ENCODE measurements around the gene ACAP2. TPM values are rescaled to one million over a fixed set of nuclear protein-coding genes. Genes with fewer than 3 reads are reported as not detected.
"Not testable (repeated sequence)": the region's sequence is repeated elsewhere in the genome, so short reads cannot be mapped to it uniquely, and the experiment has no call there.

The ACAP2 gene
- total RNA-seq, 1 donor from 2014 or later, result 49.7 TPM

GRCh38 chr3:195407531-195408409 is 35.0 kb downstream of the ACAP2 start:
- H3K4me3 Mint-ChIP-seq, result no peak overlapping the region
- no peak for TF ChIP-seq CTCF (IDR thresholded peaks at IDR 0.05; ENCODE audit: unreplicated experiment)
- no peaks in the 10 kb centered on the region for H3K4me1 Mint-ChIP-seq
- no peaks in the 10 kb centered on the region for H3K27me3 Mint-ChIP-seq (ENCODE audit: low read depth)
- no peak overlapping the region for H3K27ac Mint-ChIP-seq
- H3K9me3 Mint-ChIP-seq, result peaks cover 23% of the 10 kb centered on the region
- peaks cover 38% of the 10 kb centered on the region for H3K36me3 Mint-ChIP-seq
- DNase-seq (ENCODE audit: low spot score in 2 of 2, unreplicated experiment in 2 of 2), result no peak

GRCh38 chr3:195405651-195406050 is 37.2 kb downstream of the ACAP2 start:
- DNase-seq (ENCODE audit: low spot score in 2 of 2, unreplicated experiment in 2 of 2), result no peak
- no peak overlapping the region for H3K27ac Mint-ChIP-seq
- no peak for TF ChIP-seq CTCF (IDR thresholded peaks at IDR 0.05; ENCODE audit: unreplicated experiment)
- H3K9me3 Mint-ChIP-seq, result peaks cover 23% of the 10 kb centered on the region
- no peak overlapping the region for H3K4me3 Mint-ChIP-seq
- peaks cover 15% of the 10 kb centered on the region for H3K4me1 Mint-ChIP-seq
- no peaks in the 10 kb centered on the region for H3K27me3 Mint-ChIP-seq (ENCODE audit: low read depth)
- H3K36me3 Mint-ChIP-seq, result peaks cover 32% of the 10 kb centered on the region

GRCh38 chr3:195403841-195404408 is 38.9 kb downstream of the ACAP2 start:
- Mint-ChIP-seq H3K4me3 (no peak overlapping the region), H3K9me3 (peaks cover 18% of the 10 kb centered on the region), H3K27me3 (ENCODE audit: low read depth) (no peaks in the 10 kb centered on the region), H3K36me3 (peaks cover 21% of the 10 kb centered on the region), H3K4me1 (peaks cover 23% of the 10 kb centered on the region), H3K27ac (no peak overlapping the region)
- TF ChIP-seq CTCF (IDR thresholded peaks at IDR 0.05; ENCODE audit: unreplicated experiment), result no peak
- no peak for DNase-seq (ENCODE audit: low spot score in 2 of 2, unreplicated experiment in 2 of 2)

- Mint-ChIP-seq H3K27me3 (ENCODE audit: low read depth) (no peaks in the 10 kb centered on the region), H3K4me1 (peaks cover 28% of the 10 kb centered on the region), H3K36me3 (peaks cover 14% of the 10 kb centered on the region), H3K9me3 (peaks cover 12% of the 10 kb centered on the region), H3K27ac (no peak overlapping the region), H3K4me3 (no peak overlapping the region)
- DNase-seq (ENCODE audit: low spot score in 2 of 2, unreplicated experiment in 2 of 2), result no peak
- TF ChIP-seq CTCF (IDR thresholded peaks at IDR 0.05; ENCODE audit: unreplicated experiment), result no peak
These were observed 39.6 kb downstream of the ACAP2 start for GRCh38 chr3:195403244-195403643.

- DNase-seq (ENCODE audit: low spot score in 2 of 2, unreplicated experiment in 2 of 2), result no peak
- Mint-ChIP-seq H3K27ac (peak overlapping the region; percentile 85), H3K27me3 (ENCODE audit: low read depth) (no peaks in the 10 kb centered on the region), H3K36me3 (peaks cover 10% of the 10 kb centered on the region), H3K4me1 (peaks cover 36% of the 10 kb centered on the region), H3K9me3 (peaks cover 7% of the 10 kb centered on the region), H3K4me3 (no peak overlapping the region)
- no peak for TF ChIP-seq CTCF (IDR thresholded peaks at IDR 0.05; ENCODE audit: unreplicated experiment)
These were observed 40.9 kb downstream of the ACAP2 start for GRCh38 chr3:195401943-195402342.

- not testable (repeated sequence) for H3K4me3 Mint-ChIP-seq; H3K36me3 Mint-ChIP-seq; H3K9me3 Mint-ChIP-seq; H3K27me3 Mint-ChIP-seq (ENCODE audit: low read depth); DNase-seq (ENCODE audit: low spot score in 2 of 2, unreplicated experiment in 2 of 2)
- peaks cover 40% of the 10 kb centered on the region for H3K4me1 Mint-ChIP-seq
- H3K27ac Mint-ChIP-seq, result peak overlapping the region; percentile 58
These were observed 44.4 kb downstream of the ACAP2 start for GRCh38 chr3:195398460-195398859.
